H1 (cell line): ENCODE results near the gene RAB3A. TPM values are rescaled to one million over a fixed set of nuclear protein-coding genes. Genes with fewer than 3 reads are reported as not detected.

Experiments used
- CBX5 ChIP-seq: fragments of 300-800, 300-1000 bp; sonication (generic); IDR thresholded peaks from 2 replicates; pipeline ENCODE4 v1.7.1; 2016; ENCODE audit warnings: antibody characterized with exemption, low read length, low read depth
- POLR2AphosphoS5 ChIP-seq: IDR thresholded peaks from 2 replicates; pipeline ENCODE4 v1.6.1; 2011; ENCODE audit warnings: low read depth, low read length
- polyA plus RNA-seq, 7 experiments: library from polyadenylated mRNA; depleted of rRNA in 3 of 7; stranded (reverse) in 5 of 7; unstranded in 2 of 7; fragments of >200 nt in 5 of 7; fragments of 200-250 nt in 2 of 7; gene quantifications; 1 replicate in 5 of 7; 2 replicates in 1 of 7; 4 replicates in 1 of 7; pipeline versions ENCODE4 v1.2.1 to v1.2.3, GENCODE V29; 2011 to 2013; ENCODE audit warnings: missing spikeins in 2 of 7, mixed read lengths in 2 of 7
- total RNA-seq: library from RNA; stranded (reverse); fragmentation: NEBNext Ultra II Directional; extraction: Animal tissue kit (Norgen Biotek cat#: 25700); gene quantifications from 2 replicates; pipeline ENCODE4 v1.2.1, GENCODE V29; 2021

The RAB3A gene
- total and polyA plus RNA-seq, 2 of the 8 experiments (the other 6 are each of a cell fraction or from before 2014, with no cell fraction given): 13.6 to 14.2 TPM

- TF ChIP-seq POLR2AphosphoS5 (no peak), CBX5 (no peak)
Measured at GRCh38 chr19:18239303-18239702, 35.5 kb upstream of the RAB3A start (continued).
